Panc1 (cell line): ENCODE data around the gene MPRIP. TPM values are rescaled to one million over a fixed set of nuclear protein-coding genes. Genes with fewer than 3 reads are reported as not detected.

Experiments
- ATAC-seq: fragments of 200-7000 bp; cut with Tn5 transposase; 2 replicates; pipeline ENCODE4 v1.9.1; 2020; ENCODE audit warnings: mild to moderate bottlenecking, moderate library complexity
- BruUV-seq: library from RNA; stranded (reverse); fragments of 400-500 nt; replicated peaks from 2 replicates; lab custom pipeline; 2021; lab: Mats Ljungman, UMichigan
- CTCF ChIA-PET: fragments of 300-600 bp; sonication (Branson Sonifier 250); formaldehyde crosslinking; loops from one replicate; lab custom pipeline; 2022; ENCODE audit warnings: antibody characterized with exemption; lab: Charles Lee
- POLR2A ChIA-PET: fragments of 300-600 bp; sonication (Branson Sonifier 250); formaldehyde crosslinking; loops from one replicate; lab custom pipeline; 2022; ENCODE audit warnings: antibody characterized with exemption; lab: Charles Lee
- DNase-seq: peaks from one replicate; pipeline ENCODE4 v3.0.0-alpha.2; 2010; ENCODE audit warnings: low read depth, low spot score
- H3K27ac ChIP-seq: 2 replicates; pipeline ENCODE4 v1.5.1; 2011; ENCODE audit warnings: mild to moderate bottlenecking, low read length, inconsistent platforms
- H3K27me3 ChIP-seq: fragments of 200-500 bp; sonication (Bioruptor generic); 2 replicates; pipeline ENCODE4 v1.6.0; 2014; ENCODE audit warnings: low read length, inconsistent platforms; ENCODE audit not compliant: control insufficient read depth, insufficient read depth
- H3K36me3 ChIP-seq: fragments of 200-500 bp; sonication (Bioruptor generic); 2 replicates; pipeline ENCODE4 v1.5.1; 2014; ENCODE audit warnings: inconsistent platforms, mild to moderate bottlenecking, low read length, moderate library complexity; ENCODE audit not compliant: control insufficient read depth, insufficient read depth
- H3K4me1 ChIP-seq: 2 replicates; pipeline ENCODE4 v1.5.1; 2011; ENCODE audit warnings: inconsistent platforms, mild to moderate bottlenecking, low read length, moderate library complexity; ENCODE audit not compliant: control insufficient read depth, insufficient read depth
- H3K4me3 ChIP-seq, 2 experiments: 2 replicates each; pipeline ENCODE4 v1.5.1; 2011 to 2012; ENCODE audit warnings: low read depth in 2 of 2, low read length in 2 of 2, mild to moderate bottlenecking in 2 of 2, inconsistent platforms in 1 of 2, moderate library complexity in 1 of 2
- H3K9me3 ChIP-seq: fragments of 200-500 bp; sonication (Bioruptor generic); 2 replicates; pipeline ENCODE4 v1.5.1; 2014; ENCODE audit warnings: low read depth, mild to moderate bottlenecking, inconsistent platforms, low read length, moderate library complexity; ENCODE audit not compliant: control insufficient read depth, insufficient read depth
- POLR2AphosphoS5 ChIP-seq: IDR thresholded peaks from 2 replicates; pipeline ENCODE4 v1.6.1; 2012; ENCODE audit warnings: mild to moderate bottlenecking, low read depth, low read length, moderate library complexity
- SIN3A ChIP-seq: IDR thresholded peaks from 2 replicates; pipeline ENCODE4 v1.6.1; 2012; ENCODE audit warnings: low read depth, mild to moderate bottlenecking, low read length, moderate library complexity, borderline replicate concordance; ENCODE audit not compliant: insufficient read depth
- TCF7L2 ChIP-seq: IDR thresholded peaks from 2 replicates; pipeline ENCODE4 v1.6.1; 2011; ENCODE audit warnings: mild to moderate bottlenecking, low read depth, low read length, inconsistent platforms
- in situ Hi-C: cut with HindIII; loops from 2 replicates; pipeline ENCODE4 v1.10.0; 2016; ENCODE audit warnings: low sequenced_read_pairs, low pct_unique_long_range_greater_than_20kb
- intact Hi-C: fragments of 100-400 bp; cut with micrococcal nuclease; formaldehyde crosslinking; loops from one replicate; pipeline ENCODE4 v1.10.0; 2022; ENCODE audit not compliant: unreplicated experiment
- total RNA-seq: library from RNA; stranded (reverse); gene quantifications from one replicate; pipeline ENCODE4 v1.2.1, GENCODE V29; 2021; ENCODE audit not compliant: unreplicated experiment
- TF ChIP-seq, protein P1 (sequence below): fragments of 450-650 bp; IDR thresholded peaks from 2 replicates; pipeline ENCODE4 v1.5.1; 2017; ENCODE audit warnings: mild to moderate bottlenecking
- TF ChIP-seq, protein P2 (sequence below), 2 experiments: IDR thresholded peaks; 2 replicates each; pipeline ENCODE4 v1.6.1; 2011 to 2012; ENCODE audit warnings: low read depth in 2 of 2, control low read depth in 1 of 2, low read length in 1 of 2, mild to moderate bottlenecking in 1 of 2, moderate library complexity in 1 of 2; ENCODE audit not compliant: insufficient read depth in 1 of 2

Gene MPRIP
- total RNA-seq, 1 experiment from 2014 or later: 155 TPM

DNA sequence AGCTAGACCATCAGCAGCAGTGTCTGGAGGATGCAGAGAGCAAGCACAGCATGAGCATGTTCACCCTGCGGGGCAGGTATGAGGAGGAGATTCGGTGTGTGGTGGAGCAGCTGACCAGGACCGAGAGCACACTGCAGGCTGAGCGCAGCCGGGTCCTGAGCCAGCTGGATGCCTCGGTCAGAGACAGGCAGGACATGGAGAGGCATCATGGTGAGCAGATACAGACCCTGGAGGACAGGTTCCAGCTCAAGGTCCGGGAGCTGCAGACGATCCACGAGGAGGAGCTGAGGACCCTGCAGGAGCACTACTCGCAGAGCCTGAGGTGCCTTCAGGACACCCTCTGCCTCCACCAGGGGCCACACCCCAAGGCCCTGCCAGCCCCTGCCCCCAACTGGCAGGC, 125.1 kb downstream of the MPRIP start:
- in situ Hi-C loops (no loop called here), intact Hi-C loops (no loop called here)
- POLR2A ChIA-PET: no interaction called here
- H3K4me1 ChIP-seq: no peaks in the 10 kb centered on the region
- ATAC-seq (no peak), DNase-seq (no peak)
- H3K4me3 ChIP-seq: no peak overlapping the region
- H3K27me3 ChIP-seq: no peaks in the 10 kb centered on the region
- TF ChIP-seq, protein P1, sequence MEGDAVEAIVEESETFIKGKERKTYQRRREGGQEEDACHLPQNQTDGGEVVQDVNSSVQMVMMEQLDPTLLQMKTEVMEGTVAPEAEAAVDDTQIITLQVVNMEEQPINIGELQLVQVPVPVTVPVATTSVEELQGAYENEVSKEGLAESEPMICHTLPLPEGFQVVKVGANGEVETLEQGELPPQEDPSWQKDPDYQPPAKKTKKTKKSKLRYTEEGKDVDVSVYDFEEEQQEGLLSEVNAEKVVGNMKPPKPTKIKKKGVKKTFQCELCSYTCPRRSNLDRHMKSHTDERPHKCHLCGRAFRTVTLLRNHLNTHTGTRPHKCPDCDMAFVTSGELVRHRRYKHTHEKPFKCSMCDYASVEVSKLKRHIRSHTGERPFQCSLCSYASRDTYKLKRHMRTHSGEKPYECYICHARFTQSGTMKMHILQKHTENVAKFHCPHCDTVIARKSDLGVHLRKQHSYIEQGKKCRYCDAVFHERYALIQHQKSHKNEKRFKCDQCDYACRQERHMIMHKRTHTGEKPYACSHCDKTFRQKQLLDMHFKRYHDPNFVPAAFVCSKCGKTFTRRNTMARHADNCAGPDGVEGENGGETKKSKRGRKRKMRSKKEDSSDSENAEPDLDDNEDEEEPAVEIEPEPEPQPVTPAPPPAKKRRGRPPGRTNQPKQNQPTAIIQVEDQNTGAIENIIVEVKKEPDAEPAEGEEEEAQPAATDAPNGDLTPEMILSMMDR: no peak
- CTCF ChIA-PET: no interaction called here
- H3K9me3 ChIP-seq: no peaks in the 10 kb centered on the region
- no TSS peak for BruUV-seq
- 0 out of 2 replicates have a peak, but pooled peaks cover 2% of the 10 kb centered on the region for H3K36me3 ChIP-seq
- H3K27ac ChIP-seq: no peak overlapping the region

DNA sequence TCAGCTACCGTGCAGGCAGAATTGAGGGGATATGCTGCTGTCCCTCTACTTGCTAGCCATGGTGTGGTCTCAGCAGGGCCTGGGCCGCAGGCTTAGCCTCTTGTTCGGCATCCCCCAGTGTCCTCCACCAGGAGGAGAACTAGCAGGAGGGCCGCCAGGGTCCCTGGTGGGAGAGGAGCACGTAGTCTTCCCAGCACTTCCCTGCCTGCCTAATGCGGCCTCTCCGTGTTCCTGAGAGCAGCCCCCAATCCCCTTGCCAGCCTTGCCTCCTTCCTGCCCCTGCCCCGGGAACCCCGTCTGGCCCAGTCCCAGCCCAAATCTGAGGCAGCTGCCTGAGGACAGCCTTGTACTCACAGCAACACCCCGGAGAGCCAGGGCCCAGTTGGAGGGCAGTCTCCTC, 125.7 kb downstream of the MPRIP start:
- in situ Hi-C loops (no loop called here), intact Hi-C loops (no loop called here)
- Histone ChIP-seq H3K27me3 (no peaks in the 10 kb centered on the region), H3K36me3 (0 out of 2 replicates have a peak, but pooled peaks cover 2% of the 10 kb centered on the region), H3K27ac (no peak overlapping the region), H3K9me3 (no peaks in the 10 kb centered on the region), H3K4me3 (no peak overlapping the region), H3K4me1 (no peaks in the 10 kb centered on the region)
- TF ChIP-seq TCF7L2: no peak
- TF ChIP-seq, protein P1: no peak
- no peak for TF ChIP-seq POLR2AphosphoS5
- TF ChIP-seq, protein P2, sequence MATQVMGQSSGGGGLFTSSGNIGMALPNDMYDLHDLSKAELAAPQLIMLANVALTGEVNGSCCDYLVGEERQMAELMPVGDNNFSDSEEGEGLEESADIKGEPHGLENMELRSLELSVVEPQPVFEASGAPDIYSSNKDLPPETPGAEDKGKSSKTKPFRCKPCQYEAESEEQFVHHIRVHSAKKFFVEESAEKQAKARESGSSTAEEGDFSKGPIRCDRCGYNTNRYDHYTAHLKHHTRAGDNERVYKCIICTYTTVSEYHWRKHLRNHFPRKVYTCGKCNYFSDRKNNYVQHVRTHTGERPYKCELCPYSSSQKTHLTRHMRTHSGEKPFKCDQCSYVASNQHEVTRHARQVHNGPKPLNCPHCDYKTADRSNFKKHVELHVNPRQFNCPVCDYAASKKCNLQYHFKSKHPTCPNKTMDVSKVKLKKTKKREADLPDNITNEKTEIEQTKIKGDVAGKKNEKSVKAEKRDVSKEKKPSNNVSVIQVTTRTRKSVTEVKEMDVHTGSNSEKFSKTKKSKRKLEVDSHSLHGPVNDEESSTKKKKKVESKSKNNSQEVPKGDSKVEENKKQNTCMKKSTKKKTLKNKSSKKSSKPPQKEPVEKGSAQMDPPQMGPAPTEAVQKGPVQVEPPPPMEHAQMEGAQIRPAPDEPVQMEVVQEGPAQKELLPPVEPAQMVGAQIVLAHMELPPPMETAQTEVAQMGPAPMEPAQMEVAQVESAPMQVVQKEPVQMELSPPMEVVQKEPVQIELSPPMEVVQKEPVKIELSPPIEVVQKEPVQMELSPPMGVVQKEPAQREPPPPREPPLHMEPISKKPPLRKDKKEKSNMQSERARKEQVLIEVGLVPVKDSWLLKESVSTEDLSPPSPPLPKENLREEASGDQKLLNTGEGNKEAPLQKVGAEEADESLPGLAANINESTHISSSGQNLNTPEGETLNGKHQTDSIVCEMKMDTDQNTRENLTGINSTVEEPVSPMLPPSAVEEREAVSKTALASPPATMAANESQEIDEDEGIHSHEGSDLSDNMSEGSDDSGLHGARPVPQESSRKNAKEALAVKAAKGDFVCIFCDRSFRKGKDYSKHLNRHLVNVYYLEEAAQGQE (IDR thresholded peaks at IDR 0.05; ENCODE audit: insufficient read depth in 1 of 2, low read depth in 2 of 2, low read length in 1 of 2): no peak
- TF ChIP-seq SIN3A: no peak
- no peak for ATAC-seq
- no peak for DNase-seq
- no TSS peak for BruUV-seq
- POLR2A ChIA-PET: no interaction called here
- CTCF ChIA-PET: no interaction called here

DNA sequence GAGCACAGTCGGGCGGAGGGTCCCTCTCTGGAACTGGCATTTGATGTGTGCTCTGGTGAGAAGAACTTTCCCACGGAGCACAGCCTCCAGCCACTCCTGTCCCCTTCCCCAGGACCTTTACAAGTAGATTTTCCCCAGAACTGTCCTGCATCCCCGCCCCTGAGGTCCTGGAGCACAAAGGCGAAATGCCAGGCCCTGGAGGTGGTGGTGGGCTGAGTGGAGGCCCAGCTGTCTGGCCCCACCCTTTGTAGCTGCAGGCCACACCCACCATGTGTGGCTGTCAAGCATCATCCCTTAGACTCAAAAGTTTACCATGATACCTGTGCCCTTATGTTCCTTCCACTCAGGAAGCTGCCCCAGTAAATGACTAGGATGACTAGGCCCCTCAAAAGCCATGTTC, 126.1 kb downstream of the MPRIP start:
- intact Hi-C loops: no loop called here
- H3K4me1 ChIP-seq: no peaks in the 10 kb centered on the region
- in situ Hi-C loops: no loop called here
- POLR2A ChIA-PET: no interaction called here
- H3K4me3 ChIP-seq: no peak overlapping the region
- BruUV-seq: no TSS peak
- no peaks in the 10 kb centered on the region for H3K27me3 ChIP-seq
- H3K9me3 ChIP-seq: no peaks in the 10 kb centered on the region
- no peak overlapping the region for H3K27ac ChIP-seq
- no peak for ATAC-seq
- no peak for TF ChIP-seq POLR2AphosphoS5
- no peak for TF ChIP-seq SIN3A
- TF ChIP-seq, protein P1: no peak
- TF ChIP-seq, protein P2 (IDR thresholded peaks at IDR 0.05; ENCODE audit: insufficient read depth in 1 of 2, low read depth in 2 of 2, low read length in 1 of 2): no peak
- no peak for TF ChIP-seq TCF7L2
- 0 out of 2 replicates have a peak, but pooled peaks cover 2% of the 10 kb centered on the region for H3K36me3 ChIP-seq
- DNase-seq: no peak
- CTCF ChIA-PET: no interaction called here
